C4-2B (cell line): Measurements from ENCODE around the gene TMEM11.

Source experiments
- H3K27ac ChIP-seq: fragments of 450-650 bp; 2 replicates; pipeline ENCODE4 v1.5.1; 2017
- ZFX ChIP-seq: fragments of 450-650 bp; IDR thresholded peaks from 2 replicates; pipeline ENCODE4 v1.6.1; 2017
- TF ChIP-seq, protein P1 (sequence below): fragments of 450-650 bp; conservative IDR thresholded peaks from 2 replicates; pipeline ENCODE4 v1.5.1; 2017; ENCODE audit warnings: mild to moderate bottlenecking

TMEM11 gene

DNA sequence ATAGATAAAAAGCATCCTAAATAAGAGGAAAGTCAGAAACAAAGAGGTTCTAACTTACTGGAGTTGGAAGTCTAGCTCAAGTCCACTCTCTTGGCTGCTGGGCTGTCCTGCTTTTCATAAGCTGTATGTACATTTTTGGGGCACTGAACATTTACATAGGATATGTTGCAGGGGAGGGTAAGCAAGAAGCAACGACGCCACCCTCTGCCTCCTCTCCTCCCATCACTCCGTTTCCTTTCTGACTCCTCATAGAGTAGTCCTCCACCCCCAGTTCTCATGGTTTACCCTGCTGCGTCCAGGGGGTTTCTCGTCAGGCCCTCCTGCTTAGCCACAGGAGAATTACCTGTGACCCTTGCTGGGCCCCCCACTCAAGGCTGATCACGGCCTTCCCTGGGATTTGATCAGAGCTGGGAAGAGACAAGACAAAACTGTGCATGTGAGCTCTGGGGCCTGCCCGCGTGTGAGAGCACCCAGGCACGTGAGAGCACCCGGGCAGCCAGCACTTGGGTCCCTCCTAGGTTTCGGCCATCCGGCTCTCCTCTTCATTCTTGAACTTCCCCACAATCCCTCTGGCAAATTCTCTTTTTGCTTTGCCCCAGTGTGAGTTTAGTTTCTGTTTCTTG is 37.1 kb downstream of the TMEM11 start:
- no peak overlapping the region for H3K27ac ChIP-seq
- TF ChIP-seq, protein P1, sequence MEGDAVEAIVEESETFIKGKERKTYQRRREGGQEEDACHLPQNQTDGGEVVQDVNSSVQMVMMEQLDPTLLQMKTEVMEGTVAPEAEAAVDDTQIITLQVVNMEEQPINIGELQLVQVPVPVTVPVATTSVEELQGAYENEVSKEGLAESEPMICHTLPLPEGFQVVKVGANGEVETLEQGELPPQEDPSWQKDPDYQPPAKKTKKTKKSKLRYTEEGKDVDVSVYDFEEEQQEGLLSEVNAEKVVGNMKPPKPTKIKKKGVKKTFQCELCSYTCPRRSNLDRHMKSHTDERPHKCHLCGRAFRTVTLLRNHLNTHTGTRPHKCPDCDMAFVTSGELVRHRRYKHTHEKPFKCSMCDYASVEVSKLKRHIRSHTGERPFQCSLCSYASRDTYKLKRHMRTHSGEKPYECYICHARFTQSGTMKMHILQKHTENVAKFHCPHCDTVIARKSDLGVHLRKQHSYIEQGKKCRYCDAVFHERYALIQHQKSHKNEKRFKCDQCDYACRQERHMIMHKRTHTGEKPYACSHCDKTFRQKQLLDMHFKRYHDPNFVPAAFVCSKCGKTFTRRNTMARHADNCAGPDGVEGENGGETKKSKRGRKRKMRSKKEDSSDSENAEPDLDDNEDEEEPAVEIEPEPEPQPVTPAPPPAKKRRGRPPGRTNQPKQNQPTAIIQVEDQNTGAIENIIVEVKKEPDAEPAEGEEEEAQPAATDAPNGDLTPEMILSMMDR = no peak
- no peak for TF ChIP-seq ZFX

DNA sequence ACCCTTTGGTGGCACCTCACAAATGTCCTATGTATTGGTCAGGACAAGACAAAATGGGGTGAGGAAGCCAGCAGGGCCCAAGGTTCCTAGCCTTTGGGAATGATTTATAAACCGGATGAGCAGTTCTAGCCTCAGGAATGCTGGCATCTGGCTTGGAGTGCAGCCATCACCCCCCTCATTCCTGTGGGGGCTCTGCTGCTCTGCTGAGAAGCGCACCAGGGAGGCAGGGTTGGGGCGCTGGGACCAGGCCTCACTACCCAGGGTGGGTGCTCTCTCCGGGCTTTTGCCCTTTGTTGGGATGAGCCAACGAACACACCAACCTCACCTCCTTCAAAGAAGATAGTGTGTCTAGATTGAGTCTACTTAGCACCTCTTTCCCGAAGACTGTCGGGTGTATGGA is 39.2 kb downstream of the TMEM11 start:
- TF ChIP-seq, protein P1 = no peak
- TF ChIP-seq ZFX = no peak
- H3K27ac ChIP-seq = no peak overlapping the region

DNA sequence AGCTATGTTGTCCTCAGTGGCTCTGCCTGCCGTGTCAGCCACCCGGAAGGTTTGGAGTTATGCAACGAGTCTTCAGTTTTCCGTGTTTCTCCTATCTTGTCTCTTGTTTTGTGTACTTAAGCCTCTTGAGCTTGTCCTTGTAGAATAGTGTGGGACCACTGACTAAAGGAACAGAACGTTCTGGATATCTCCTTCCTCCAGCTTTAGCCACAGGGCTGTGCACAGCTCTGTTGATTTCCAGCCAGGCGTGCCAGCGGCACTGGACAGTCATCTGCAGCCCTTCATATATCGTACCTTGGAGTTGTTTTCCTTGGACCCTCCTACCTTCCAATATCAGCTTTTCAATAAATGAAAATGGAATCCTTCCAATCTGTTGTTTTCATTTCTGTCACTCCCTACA is 39.8 kb downstream of the TMEM11 start:
- TF ChIP-seq, protein P1 = no peak
- TF ChIP-seq ZFX = no peak
- H3K27ac ChIP-seq = no peak overlapping the region

DNA sequence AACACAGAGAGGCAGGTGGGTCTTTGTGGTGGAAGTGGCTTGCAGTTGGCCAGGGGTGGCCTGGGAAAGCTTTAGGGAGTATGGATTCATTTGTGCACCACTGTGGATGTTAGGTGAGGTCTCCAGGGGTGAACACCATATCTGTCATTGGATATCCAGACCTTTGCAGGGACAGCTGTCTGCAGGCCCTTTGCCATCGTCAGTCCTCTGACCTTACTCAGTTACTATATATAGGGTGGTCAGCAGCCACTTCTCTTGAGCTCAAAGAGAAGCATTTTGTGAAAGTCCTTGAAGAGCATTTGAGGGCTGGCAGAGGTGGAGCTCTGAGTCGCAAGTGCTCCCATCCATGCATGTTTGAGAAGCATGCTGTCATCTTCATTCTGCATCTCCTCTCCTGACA is 40.4 kb downstream of the TMEM11 start:
- no peak for TF ChIP-seq ZFX
- TF ChIP-seq, protein P1 = no peak
- H3K27ac ChIP-seq = no peak overlapping the region

GRCh38 chr17:21172846-21173245 is 41.1 kb downstream of the TMEM11 start:
- TF ChIP-seq, protein P1 = no peak
- no peak for TF ChIP-seq ZFX
- no peak overlapping the region for H3K27ac ChIP-seq

- TF ChIP-seq, protein P1 = no peak
- TF ChIP-seq ZFX = no peak
- H3K27ac ChIP-seq = no peak overlapping the region
Measured at GRCh38 chr17:21171970-21172510, 41.9 kb downstream of the TMEM11 start.

GRCh38 chr17:21171309-21171922 is 42.5 kb downstream of the TMEM11 start:
- no peak overlapping the region for H3K27ac ChIP-seq
- no peak for TF ChIP-seq ZFX
- TF ChIP-seq, protein P1 = no peak
